GM12801 (cell line): Measurements from ENCODE around the gene JAKMIP1.

Source experiments
- TF ChIP-seq, protein P1 (sequence below): IDR thresholded peaks from one replicate; pipeline ENCODE4 v1.5.1; 2011; ENCODE audit warnings: control low read depth; ENCODE audit not compliant: insufficient read length; ENCODE audit errors: extremely low read depth

Gene JAKMIP1

DNA sequence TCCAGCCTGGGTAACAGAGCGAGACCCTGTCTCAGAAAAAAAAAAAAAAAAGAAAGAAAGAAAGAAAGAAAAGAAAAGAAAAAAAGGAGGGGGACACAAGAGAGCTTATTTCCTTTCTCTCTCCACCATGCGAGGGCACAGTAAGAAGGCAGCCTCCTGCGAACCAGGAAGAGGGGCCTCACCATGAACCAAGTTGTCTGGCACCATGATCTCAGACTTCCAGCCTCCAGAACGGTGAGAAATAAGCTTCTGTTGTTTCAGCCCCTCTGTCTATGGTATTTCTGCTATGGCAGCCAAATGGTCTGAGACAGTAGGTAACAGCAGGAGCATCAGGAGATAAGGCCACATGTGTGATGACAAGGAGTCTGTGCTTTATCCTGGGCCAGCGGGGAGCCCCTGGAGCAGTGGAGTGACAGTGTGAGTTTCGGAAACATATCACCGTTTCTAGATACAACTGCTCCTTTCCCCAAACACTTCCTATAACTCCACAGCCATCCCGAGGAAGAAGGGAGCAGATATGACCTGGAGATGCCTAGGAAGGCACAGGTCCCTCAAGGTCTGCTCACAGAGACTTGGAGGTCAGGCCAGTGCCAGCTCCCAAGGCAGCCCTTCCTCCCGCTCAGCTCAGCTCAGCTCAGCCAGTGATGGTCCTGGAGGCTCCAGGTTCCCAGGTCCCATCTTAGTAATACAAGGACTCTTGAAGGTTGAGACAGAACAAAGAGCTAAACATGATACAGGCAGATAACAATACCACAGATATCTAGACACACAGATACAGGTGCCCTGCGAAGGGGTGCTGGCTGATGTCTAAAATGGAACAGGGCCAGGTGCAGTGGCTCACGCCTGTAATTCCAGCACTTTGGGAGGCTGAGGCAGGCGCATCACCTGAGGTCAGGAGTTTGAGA, 17.7 kb downstream of the JAKMIP1 start:
- TF ChIP-seq, protein P1, sequence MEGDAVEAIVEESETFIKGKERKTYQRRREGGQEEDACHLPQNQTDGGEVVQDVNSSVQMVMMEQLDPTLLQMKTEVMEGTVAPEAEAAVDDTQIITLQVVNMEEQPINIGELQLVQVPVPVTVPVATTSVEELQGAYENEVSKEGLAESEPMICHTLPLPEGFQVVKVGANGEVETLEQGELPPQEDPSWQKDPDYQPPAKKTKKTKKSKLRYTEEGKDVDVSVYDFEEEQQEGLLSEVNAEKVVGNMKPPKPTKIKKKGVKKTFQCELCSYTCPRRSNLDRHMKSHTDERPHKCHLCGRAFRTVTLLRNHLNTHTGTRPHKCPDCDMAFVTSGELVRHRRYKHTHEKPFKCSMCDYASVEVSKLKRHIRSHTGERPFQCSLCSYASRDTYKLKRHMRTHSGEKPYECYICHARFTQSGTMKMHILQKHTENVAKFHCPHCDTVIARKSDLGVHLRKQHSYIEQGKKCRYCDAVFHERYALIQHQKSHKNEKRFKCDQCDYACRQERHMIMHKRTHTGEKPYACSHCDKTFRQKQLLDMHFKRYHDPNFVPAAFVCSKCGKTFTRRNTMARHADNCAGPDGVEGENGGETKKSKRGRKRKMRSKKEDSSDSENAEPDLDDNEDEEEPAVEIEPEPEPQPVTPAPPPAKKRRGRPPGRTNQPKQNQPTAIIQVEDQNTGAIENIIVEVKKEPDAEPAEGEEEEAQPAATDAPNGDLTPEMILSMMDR, result no peak

DNA sequence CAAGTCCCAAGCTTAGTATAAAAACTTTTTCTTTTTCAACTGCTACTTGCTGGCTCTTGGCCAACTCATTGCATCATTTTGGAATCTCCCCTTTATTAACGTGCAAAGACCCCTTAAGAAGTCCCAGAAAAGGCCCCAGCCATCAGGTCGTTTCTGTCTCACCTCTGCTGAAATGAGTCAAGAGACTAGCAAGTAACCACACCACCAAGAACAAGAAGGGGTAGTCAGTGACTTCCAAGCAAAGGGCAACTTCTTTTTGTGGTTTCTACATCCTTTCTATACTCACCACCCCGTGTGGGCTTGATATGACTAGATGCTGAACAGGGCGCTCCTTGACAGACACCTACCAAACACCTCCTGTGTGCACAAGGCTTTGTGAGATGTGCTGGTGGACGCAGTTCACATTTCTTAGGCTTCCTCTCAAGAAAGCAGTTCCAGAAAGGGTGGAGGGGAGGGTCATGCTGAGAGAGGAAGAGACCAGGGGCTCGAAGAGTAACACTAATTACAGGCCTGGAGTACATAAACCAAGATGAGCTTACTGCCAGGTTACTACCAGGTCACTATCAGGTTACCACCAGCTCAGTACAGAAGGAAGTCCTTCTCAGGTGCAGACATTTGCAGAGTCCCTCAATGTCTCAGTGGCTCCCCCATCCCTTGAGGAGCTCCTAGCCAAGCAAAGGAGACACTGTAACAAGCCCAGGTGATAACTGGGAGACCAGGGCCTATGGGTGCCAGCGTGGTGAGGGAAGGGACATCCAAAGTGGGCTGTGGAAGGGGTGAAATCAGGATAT, 19.3 kb downstream of the JAKMIP1 start:
- TF ChIP-seq, protein P1, result no peak

DNA sequence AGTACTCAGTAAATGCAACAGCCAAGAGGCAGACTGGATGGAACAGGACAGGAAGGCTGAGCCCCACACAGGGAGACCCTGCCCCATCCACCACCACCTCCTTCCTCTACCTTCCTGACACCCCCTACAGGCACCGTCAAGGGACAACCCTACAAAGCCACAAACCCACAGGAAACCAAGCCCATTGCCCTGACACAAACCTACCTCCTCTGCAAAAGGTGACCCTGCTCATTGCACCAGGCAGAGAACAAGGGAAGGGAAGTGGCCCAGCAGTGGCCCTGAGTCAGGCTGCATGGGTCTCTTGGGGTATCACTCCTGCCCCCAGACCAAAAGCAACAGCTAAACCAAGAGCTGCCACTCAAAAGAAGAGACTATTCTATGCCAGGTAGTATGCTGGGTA, 21.0 kb downstream of the JAKMIP1 start:
- TF ChIP-seq, protein P1, result no peak

DNA sequence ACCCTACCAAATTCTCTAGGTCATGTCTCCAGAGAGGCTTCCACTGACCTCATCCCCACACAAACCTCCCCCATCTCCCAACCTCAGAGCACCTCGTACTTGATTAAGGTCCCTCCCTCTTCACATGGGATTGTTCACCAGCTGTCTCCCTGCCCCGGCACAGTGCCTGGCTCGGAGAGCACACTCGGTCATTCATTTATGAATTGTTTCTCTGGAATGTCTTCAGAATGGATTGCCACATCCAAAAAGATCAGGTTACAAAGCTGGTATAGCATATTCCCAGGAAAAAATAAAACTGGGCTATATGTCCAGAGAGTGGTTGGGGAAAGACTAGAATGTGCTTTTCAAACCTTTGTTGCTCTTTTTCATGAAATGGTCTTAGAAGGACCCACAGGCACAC, 21.6 kb downstream of the JAKMIP1 start:
- TF ChIP-seq, protein P1, result no peak

DNA sequence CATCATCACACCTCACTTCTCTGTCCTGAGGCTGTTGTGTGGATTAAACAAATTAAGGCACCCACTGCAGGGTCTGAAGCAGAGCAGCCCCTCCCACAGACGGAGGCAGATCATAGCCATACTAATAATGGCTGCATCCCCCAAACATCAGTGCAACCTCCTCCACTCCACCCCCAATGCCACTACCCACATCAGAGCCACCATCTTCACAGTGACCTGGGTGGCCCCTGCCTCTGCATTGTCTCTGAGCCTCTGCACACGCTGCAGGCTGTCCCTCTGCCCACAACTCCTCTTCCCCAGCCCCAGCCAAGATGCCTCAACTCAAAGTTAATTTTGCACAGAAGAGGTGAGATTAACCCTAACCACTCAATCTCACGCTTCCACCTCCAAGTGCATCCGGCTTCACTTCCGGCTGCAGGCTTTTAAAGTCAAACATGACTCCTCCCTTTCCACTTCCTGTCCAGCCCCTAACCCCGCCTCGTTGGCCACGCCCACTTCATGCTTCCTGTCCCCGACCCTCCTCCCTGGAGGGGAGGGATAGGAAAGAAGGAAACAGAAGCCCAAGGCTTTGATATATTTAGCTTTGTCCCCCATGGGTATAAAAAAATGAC, 22.7 kb downstream of the JAKMIP1 start:
- TF ChIP-seq, protein P1, result no peak

DNA sequence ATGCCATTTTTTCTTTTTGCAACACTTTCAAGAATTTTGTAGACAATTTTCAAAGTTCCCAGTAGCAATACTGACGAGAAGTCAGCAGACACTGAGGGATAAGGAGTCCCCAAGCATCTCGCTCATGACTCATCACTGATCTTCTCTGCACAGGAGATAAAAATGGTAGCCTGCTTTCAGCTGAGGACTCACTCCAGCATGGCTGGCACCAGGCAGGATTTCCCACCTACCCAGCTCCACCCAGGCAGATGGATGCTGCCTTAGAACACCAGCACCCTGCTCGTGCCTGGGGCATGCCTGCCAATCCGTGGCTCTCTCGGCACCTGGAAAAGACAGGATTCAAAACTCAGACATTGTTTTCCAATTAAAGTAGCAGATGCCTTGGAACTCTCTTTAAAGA, 24.9 kb downstream of the JAKMIP1 start:
- TF ChIP-seq, protein P1, result no peak

DNA sequence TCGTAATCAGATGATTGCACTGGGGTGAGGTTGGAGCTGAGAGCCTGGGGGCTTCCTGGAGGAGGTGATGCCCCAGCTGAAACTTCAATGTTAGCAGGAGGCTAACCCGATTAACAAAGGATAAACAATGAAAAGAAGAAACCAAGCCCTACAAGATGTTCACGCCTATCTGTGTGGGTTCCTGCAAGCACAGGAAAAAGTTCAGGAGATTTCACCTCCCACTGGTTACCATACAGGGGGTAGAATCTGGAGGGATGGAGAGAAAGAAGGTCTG, 27.5 kb downstream of the JAKMIP1 start:
- TF ChIP-seq, protein P1, result no peak
